Measurements from ENCODE around the gene SHROOM2. TPM values are rescaled to one million over a fixed set of nuclear protein-coding genes. Genes with fewer than 3 reads are reported as not detected.

SHROOM2 gene
- total RNA-seq, 1 experiment from 2014 or later: 14.2 TPM

DNA sequence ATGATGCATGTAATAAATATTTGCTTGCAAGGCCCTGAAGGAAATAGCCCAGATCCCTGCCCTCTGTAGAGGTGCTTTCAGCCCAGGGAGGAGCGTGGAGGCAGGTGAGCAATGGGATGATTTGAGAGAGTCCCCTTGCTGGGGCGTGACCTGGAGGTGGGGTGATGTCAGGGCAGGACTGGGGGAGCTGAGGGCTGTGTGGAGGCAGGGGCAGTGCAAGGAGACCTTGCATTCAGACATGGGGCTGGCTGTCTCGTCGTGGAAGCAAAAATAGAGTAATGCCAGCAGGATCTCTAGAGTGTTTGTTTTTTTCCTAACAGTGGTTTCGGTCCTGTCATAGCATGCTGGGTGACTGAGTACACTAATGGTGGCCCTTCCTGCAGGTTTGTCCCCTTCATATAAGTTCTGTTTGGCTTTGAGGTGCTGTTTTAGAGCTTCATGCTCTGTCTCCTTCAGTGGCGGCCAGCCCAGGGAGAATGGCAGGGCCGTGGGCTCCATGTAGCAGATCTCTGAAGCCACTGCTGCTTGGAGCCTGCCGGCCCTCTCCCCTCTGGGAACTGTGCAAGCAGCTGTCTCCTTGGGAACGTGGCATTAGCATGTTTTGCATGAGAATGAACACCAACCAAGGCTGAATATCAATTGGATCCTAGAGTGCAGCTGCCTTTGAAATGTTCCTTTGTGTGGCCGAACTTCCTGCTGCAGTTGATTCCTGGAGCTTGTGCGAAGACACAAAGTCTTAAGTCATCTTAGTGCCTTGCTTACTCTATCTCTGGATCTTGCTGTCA is 141.7 kb downstream of the SHROOM2 start:
- Mint-ChIP-seq H3K27me3 (ENCODE audit: insufficient read depth, unreplicated experiment) (no peaks in the 10 kb centered on the region), H3K36me3 (ENCODE audit: insufficient read depth, unreplicated experiment) (peaks cover 6% of the 10 kb centered on the region), H3K4me1 (ENCODE audit: low read depth, unreplicated experiment) (no peaks in the 10 kb centered on the region), H3K4me3 (ENCODE audit: unreplicated experiment) (no peak overlapping the region), H3K27ac (ENCODE audit: unreplicated experiment) (no peak overlapping the region), H3K9me3 (ENCODE audit: unreplicated experiment) (no peaks in the 10 kb centered on the region)
- no peak for DNase-seq
- intact Hi-C loops (cut with micrococcal nuclease; ENCODE audit: unreplicated experiment): no loop called here
- no peaks in the 10 kb centered on the region for H3K27me3 ChIP-seq (replicated peaks; ENCODE audit: control insufficient read depth, insufficient read depth, low read length)
- no peak overlapping the region for H3K4me3 ChIP-seq (ENCODE audit: low read depth, low read length)
- ChIA-PET POLR2A (no interaction called here), CTCF (no interaction called here)
- H3K4me1 ChIP-seq: no peaks in the 10 kb centered on the region
- no peak for TF ChIP-seq CTCF (IDR thresholded peaks at IDR 0.05; ENCODE audit: insufficient read depth in 1 of 2, low read depth in 1 of 2, low read length in 1 of 2, severe bottlenecking in 1 of 2, unreplicated experiment in 1 of 2)
- no TSS peak for BruUV-seq (replicated peaks)
- no peaks in the 10 kb centered on the region for H3K9me3 ChIP-seq
- H3K36me3 ChIP-seq (ENCODE audit: control insufficient read depth, insufficient read depth, low read length): no peaks in the 10 kb centered on the region

GRCh38 chrX:9935436-9935835 is 149.2 kb downstream of the SHROOM2 start:
- Histone ChIP-seq H3K4me3 (ENCODE audit: low read depth, low read length) (no peak overlapping the region), H3K4me1 (no peaks in the 10 kb centered on the region), H3K9me3 (no peaks in the 10 kb centered on the region), H3K27me3 (replicated peaks; ENCODE audit: control insufficient read depth, insufficient read depth, low read length) (no peaks in the 10 kb centered on the region), H3K36me3 (ENCODE audit: control insufficient read depth, insufficient read depth, low read length) (no peaks in the 10 kb centered on the region)
- Mint-ChIP-seq H3K4me3 (ENCODE audit: unreplicated experiment) (no peak overlapping the region), H3K27ac (ENCODE audit: unreplicated experiment) (no peak overlapping the region), H3K4me1 (ENCODE audit: low read depth, unreplicated experiment) (no peaks in the 10 kb centered on the region), H3K27me3 (ENCODE audit: insufficient read depth, unreplicated experiment) (no peaks in the 10 kb centered on the region), H3K36me3 (ENCODE audit: insufficient read depth, unreplicated experiment) (peaks cover 22% of the 10 kb centered on the region), H3K9me3 (ENCODE audit: unreplicated experiment) (no peaks in the 10 kb centered on the region)
- BruUV-seq (replicated peaks): no TSS peak
- intact Hi-C loops (cut with micrococcal nuclease; ENCODE audit: unreplicated experiment): no loop called here
- DNase-seq: no peak
- POLR2A ChIA-PET: no interaction called here
- TF ChIP-seq CTCF (IDR thresholded peaks at IDR 0.05; ENCODE audit: insufficient read depth in 1 of 2, low read depth in 1 of 2, low read length in 1 of 2, severe bottlenecking in 1 of 2, unreplicated experiment in 1 of 2): no peak
- CTCF ChIA-PET: no interaction called here

GRCh38 chrX:9937761-9938160 is 151.5 kb downstream of the SHROOM2 start:
- H3K36me3 Mint-ChIP-seq (ENCODE audit: insufficient read depth, unreplicated experiment): peaks cover 29% of the 10 kb centered on the region
- Histone ChIP-seq H3K27me3 (replicated peaks; ENCODE audit: control insufficient read depth, insufficient read depth, low read length) (no peaks in the 10 kb centered on the region), H3K4me3 (ENCODE audit: low read depth, low read length) (no peak overlapping the region), H3K9me3 (no peaks in the 10 kb centered on the region), H3K36me3 (ENCODE audit: control insufficient read depth, insufficient read depth, low read length) (no peaks in the 10 kb centered on the region), H3K4me1 (no peaks in the 10 kb centered on the region)
- H3K9me3 Mint-ChIP-seq (ENCODE audit: unreplicated experiment): no peaks in the 10 kb centered on the region
- ChIA-PET CTCF (no interaction called here), POLR2A (no interaction called here)
- H3K4me1 Mint-ChIP-seq (ENCODE audit: low read depth, unreplicated experiment): no peaks in the 10 kb centered on the region
- no TSS peak for BruUV-seq (replicated peaks)
- H3K4me3 Mint-ChIP-seq (ENCODE audit: unreplicated experiment): no peak overlapping the region
- TF ChIP-seq CTCF (IDR thresholded peaks at IDR 0.05; ENCODE audit: insufficient read depth in 1 of 2, low read depth in 1 of 2, low read length in 1 of 2, severe bottlenecking in 1 of 2, unreplicated experiment in 1 of 2): no peak
- intact Hi-C loops (cut with micrococcal nuclease; ENCODE audit: unreplicated experiment): no loop called here
- H3K27me3 Mint-ChIP-seq (ENCODE audit: insufficient read depth, unreplicated experiment): no peaks in the 10 kb centered on the region
- H3K27ac Mint-ChIP-seq (ENCODE audit: unreplicated experiment): no peak overlapping the region
- DNase-seq: no peak
